Omental fat pad (tissue), 4 donors: ENCODE results near the gene UBE2I. TPM values are rescaled to one million over a fixed set of nuclear protein-coding genes. Genes with fewer than 3 reads are reported as not detected.

Experiments
- ATAC-seq: fragments of 150-250 bp; one replicate; pipeline ENCODE4 v1.9.1; 2016; ENCODE audit warnings: mild to moderate bottlenecking, moderate library complexity; ENCODE audit not compliant: low FRiP score
- DNase-seq: peaks from one replicate; pipeline ENCODE4 v3.0.0-alpha.2; 2019; ENCODE audit warnings: low spot score
- CTCF ChIP-seq, 3 donors: fragments of 450-650 bp; IDR thresholded peaks; one replicate each; pipeline ENCODE4 v1.5.1; 2016 to 2017; ENCODE audit warnings: antibody characterized with exemption in 3 of 3, mild to moderate bottlenecking in 3 of 3, moderate library complexity in 2 of 3
- total RNA-seq, 4 donors: library from RNA; depleted of rRNA; stranded (reverse); fragments of >200 nt; gene quantifications; one replicate each; pipeline ENCODE4 v1.1.0, GENCODE V29; 2016

Gene UBE2I
- total RNA-seq, 4 donors from 2014 or later = 50.9 to 94.9 (median 72.5) TPM

DNA sequence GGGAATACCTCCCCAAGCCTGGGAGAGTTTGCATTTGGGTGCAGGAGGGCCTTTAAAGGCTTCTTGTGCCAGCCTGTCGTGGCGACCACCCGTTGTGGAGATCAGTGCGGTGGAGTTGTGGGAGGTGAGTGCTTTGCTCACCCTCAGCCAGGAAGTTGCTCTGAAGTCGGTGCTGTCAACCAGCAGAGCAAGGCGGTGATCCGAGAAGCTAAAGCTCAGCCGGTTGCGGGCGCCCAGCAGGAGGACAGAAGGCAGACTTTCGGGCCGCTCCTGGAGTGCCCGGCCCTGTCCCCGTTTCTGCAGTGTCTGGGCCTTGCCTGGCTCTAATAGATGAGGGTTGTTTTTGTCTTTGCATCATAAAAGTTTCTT lies 1.4 kb downstream of the UBE2I start:
- no peak for TF ChIP-seq CTCF (IDR thresholded peaks at IDR 0.05)

GRCh38 chr16:1311212-1311737 lies 1.8 kb downstream of the UBE2I start:
- no peak for TF ChIP-seq CTCF (IDR thresholded peaks at IDR 0.05)
- ATAC-seq (no peak), DNase-seq (no peak)

More for the DNA sequence above, 1.4 kb downstream of the UBE2I start:
- DNase-seq = no peak
- no peak for ATAC-seq

DNA sequence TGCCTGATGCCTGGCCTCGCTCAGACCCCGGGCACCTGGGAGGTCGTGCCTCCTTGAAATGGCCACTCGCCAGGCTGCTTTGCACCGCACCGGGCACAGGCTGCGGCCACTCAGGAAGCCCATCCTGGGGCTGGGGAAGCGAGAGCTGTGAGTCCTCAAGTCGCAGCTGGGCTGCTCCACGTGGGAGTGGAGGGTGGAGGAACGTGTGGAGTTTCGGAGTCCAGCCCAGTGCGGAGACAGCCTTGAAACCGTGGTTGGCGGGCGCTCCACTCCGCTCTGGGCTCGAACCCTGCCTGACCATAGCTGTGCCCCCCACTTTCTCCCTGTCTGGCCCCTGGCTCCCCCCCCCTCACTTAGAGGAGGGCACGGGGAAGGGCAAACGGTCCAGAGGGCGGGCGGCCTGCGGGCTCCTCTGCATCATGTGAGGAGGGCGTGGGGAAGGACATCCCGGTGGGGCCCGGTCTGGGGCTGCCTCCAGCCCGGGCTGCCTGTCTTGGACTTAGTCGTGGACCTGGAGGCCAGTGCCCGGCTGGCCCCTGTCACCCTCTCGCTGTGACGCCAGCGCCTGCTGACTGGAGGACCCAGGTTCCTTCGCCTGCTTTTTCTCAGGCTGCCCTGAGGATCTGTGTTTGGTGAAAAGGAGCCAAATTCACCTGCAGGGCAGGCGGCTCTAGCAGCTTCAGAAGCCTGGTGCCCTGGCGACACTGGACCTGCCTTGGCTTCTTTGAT lies 2.5 kb downstream of the UBE2I start:
- no peak for TF ChIP-seq CTCF (IDR thresholded peaks at IDR 0.05)
- DNase-seq (no peak), ATAC-seq (no peak)

GRCh38 chr16:1312467-1312816 lies 3.0 kb downstream of the UBE2I start:
- TF ChIP-seq CTCF (IDR thresholded peaks at IDR 0.05) = no peak

GRCh38 chr16:1312903-1313302 lies 3.5 kb downstream of the UBE2I start:
- TF ChIP-seq CTCF (IDR thresholded peaks at IDR 0.05) = no peak
- DNase-seq = no peak
- no peak for ATAC-seq

More at GRCh38 chr16:1312467-1312816, 3.0 kb downstream of the UBE2I start:
- DNase-seq (no peak), ATAC-seq (no peak)

- ATAC-seq = no peak
- DNase-seq = no peak
- no peak for TF ChIP-seq CTCF (IDR thresholded peaks at IDR 0.05)
Measured at GRCh38 chr16:1313721-1314369, 4.4 kb downstream of the UBE2I start.
